ENCODE results near the gene CORO6. TPM values are rescaled to one million over a fixed set of nuclear protein-coding genes. Genes with fewer than 3 reads are reported as not detected.

Gene CORO6
- 10 to 100 TPM; 12.6 to 22.5 TPM for polyA plus RNA-seq

DNA sequence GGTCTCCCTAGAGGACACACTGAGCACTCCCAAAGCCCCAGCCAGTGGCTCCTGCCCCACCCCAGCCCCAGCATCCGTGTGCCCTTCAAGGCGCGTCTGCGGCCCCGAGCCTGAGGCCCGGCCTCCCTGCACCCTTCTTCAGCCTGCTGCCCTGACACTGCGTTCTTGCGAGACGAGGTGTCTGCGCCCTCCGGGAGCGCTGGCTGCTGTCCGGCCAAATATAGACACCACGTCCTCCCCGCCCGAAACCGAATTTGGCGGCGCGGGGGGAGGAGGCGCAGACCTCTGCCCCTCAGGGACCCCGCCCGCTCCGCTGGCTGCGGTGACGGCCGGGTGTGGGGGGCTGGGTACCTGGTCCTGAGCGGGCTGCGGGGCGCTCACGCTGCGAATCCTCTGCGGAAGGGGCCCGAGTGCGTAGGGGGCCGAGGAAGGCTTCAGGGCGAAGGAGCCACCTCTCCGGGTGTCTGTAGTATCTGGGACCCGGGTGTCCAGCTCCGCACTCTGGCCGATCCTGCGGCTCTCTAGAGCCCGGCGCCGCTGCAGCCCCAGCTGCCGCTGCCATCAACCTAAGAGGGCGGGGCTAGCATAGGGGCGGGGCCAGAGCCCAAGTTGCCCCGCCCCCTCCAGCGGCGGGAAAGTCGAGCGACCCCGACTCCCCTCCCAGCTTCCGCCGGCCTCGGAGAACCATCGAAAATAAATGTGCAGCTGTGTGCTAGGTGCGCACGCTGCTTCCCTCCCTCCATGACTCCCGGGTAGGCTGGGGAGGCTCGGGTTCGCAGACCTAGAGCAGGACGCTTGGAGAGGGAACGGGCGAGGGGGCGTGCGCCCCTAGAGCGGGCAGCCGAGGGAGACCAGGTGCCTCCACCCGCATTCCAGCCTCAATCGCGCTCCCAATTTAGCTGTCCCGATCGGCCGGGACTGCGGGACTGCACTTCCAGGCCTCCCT, at the start of gene CORO6:
Gene CORO6 (minus strand): TSS at position 576 of the 946 bp plus-strand sequence. CDS start 1,491 bp downstream, outside the sequence.
- WGBS, 2 donors: 5 to 11% methylated on average over 74 to 77 of the region's 77 CpGs
- Histone ChIP-seq H3K4me3 (ENCODE audit: low read depth in 1 of 2, low read length in 2 of 2) (peak within 1 kb of the TSS; percentile 46 to 57), H3K9me3 (ENCODE audit: control insufficient read depth in 2 of 2, insufficient read depth in 1 of 2, low read depth in 1 of 2, low read length in 1 of 2) (no peaks in the 10 kb centered on the region), H3K27ac (ENCODE audit: low read depth in 2 of 2, low read length in 1 of 2) (peak within 1 kb of the TSS; percentile 55 to 68), H3K4me1 (ENCODE audit: control insufficient read depth in 2 of 2, insufficient read depth in 2 of 2, low read length in 1 of 2) (peaks cover 9 to 10% of the 10 kb centered on the region in 2 donors), H3K36me3 (ENCODE audit: control insufficient read depth in 2 of 2, insufficient read depth in 2 of 2, low read length in 1 of 2) (no peaks in the 10 kb centered on the region), H3K27me3 (ENCODE audit: control insufficient read depth in 1 of 2, insufficient read depth in 2 of 2, low read length in 2 of 2) (no peaks in the 10 kb centered on the region)

GRCh38 chr17:29671661-29672060, 48.9 kb upstream of the CORO6 start:
- H3K36me3 ChIP-seq (ENCODE audit: control insufficient read depth in 2 of 2, insufficient read depth in 2 of 2, low read length in 1 of 2): peaks cover 2 to 6% of the 10 kb centered on the region in 2 donors

DNA sequence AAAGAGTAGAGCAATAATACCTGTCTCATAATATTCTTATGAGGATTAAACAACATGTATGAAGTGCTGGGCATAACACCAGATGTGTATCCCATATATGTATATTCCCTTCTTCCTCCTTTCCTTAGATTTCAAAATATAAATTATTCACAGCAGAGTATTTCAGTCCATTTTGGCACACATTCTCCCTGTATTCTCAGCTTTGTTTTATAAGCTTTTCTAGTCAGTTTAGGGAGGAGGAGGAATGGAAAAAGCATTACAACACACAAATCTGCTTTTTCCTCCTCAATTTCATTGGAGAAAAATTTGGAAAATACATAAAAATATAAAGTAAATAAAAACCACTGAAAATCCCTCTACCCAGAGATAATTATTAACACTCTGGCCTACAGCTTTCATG, 46.6 kb upstream of the CORO6 start:
- H3K36me3 ChIP-seq (ENCODE audit: control insufficient read depth in 2 of 2, insufficient read depth in 2 of 2, low read length in 1 of 2): peaks cover 2 to 6% of the 10 kb centered on the region in 2 donors
- no peaks in the 10 kb centered on the region for H3K27me3 ChIP-seq (ENCODE audit: control insufficient read depth in 1 of 2, insufficient read depth in 2 of 2, low read length in 2 of 2)
- H3K4me3 ChIP-seq (ENCODE audit: low read depth in 1 of 2, low read length in 2 of 2): no peak overlapping the region
- H3K4me1 ChIP-seq (ENCODE audit: control insufficient read depth in 2 of 2, insufficient read depth in 2 of 2, low read length in 1 of 2): no peaks in the 10 kb centered on the region
- H3K9me3 ChIP-seq (ENCODE audit: control insufficient read depth in 2 of 2, insufficient read depth in 1 of 2, low read depth in 1 of 2, low read length in 1 of 2): no peaks in the 10 kb centered on the region
- no peak overlapping the region for H3K27ac ChIP-seq (ENCODE audit: low read depth in 2 of 2, low read length in 1 of 2)

More at GRCh38 chr17:29671661-29672060, 48.9 kb upstream of the CORO6 start:
- H3K4me1 ChIP-seq (ENCODE audit: control insufficient read depth in 2 of 2, insufficient read depth in 2 of 2, low read length in 1 of 2): no peaks in the 10 kb centered on the region
- no peak overlapping the region for H3K27ac ChIP-seq (ENCODE audit: low read depth in 2 of 2, low read length in 1 of 2)
- no peaks in the 10 kb centered on the region for H3K27me3 ChIP-seq (ENCODE audit: control insufficient read depth in 1 of 2, insufficient read depth in 2 of 2, low read length in 2 of 2)
- H3K9me3 ChIP-seq (ENCODE audit: control insufficient read depth in 2 of 2, insufficient read depth in 1 of 2, low read depth in 1 of 2, low read length in 1 of 2): no peaks in the 10 kb centered on the region
- H3K4me3 ChIP-seq (ENCODE audit: low read depth in 1 of 2, low read length in 2 of 2): no peak overlapping the region
- 89 to 90% methylated on average over 5 of the region's 5 CpGs for whole genome bisulfite sequencing, 2 donors

DNA sequence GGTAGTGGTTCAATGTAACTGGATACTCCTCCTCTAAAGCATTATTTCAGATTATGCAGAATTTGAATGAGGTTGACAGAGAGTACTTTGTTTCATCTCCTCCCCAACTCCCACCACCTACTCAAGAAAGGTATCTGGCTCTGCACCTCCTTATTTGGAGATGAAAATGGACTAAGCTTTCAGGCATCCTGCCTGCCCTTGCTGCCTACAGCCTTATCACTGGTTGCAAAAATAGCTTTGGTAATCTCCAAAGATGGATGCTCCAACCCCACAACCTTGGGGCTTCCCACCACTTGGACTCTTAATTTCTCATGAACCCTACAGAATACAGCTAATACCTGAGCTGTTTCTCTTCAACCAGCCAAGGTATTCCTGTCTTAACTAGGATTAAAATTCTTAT, 45.3 kb upstream of the CORO6 start:
- no peaks in the 10 kb centered on the region for H3K27me3 ChIP-seq (ENCODE audit: control insufficient read depth in 1 of 2, insufficient read depth in 2 of 2, low read length in 2 of 2)
- no peak overlapping the region for H3K27ac ChIP-seq (ENCODE audit: low read depth in 2 of 2, low read length in 1 of 2)
- no peaks in the 10 kb centered on the region for H3K4me1 ChIP-seq (ENCODE audit: control insufficient read depth in 2 of 2, insufficient read depth in 2 of 2, low read length in 1 of 2)
- H3K9me3 ChIP-seq (ENCODE audit: control insufficient read depth in 2 of 2, insufficient read depth in 1 of 2, low read depth in 1 of 2, low read length in 1 of 2): no peaks in the 10 kb centered on the region
- no peak overlapping the region for H3K4me3 ChIP-seq (ENCODE audit: low read depth in 1 of 2, low read length in 2 of 2)
- H3K36me3 ChIP-seq (ENCODE audit: control insufficient read depth in 2 of 2, insufficient read depth in 2 of 2, low read length in 1 of 2): peaks cover 4 to 6% of the 10 kb centered on the region in 2 donors

DNA sequence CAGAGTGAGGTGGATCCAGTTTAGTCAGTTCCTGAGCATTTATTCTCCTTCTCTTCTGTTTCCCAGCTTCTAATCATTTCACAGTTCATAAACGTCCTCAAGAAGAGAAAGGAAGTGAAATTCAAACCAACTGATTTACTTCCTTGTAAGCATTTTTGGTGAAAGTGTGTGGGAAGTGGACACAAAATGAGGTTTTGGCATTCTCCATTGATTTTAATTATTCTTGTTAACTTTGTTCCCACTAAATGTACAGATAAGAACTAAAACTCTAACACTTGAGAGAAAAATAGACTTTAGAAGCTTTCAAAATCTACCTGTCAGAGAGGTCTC, 42.7 kb upstream of the CORO6 start:
- Histone ChIP-seq H3K4me1 (ENCODE audit: control insufficient read depth in 2 of 2, insufficient read depth in 2 of 2, low read length in 1 of 2) (no peaks in the 10 kb centered on the region), H3K27ac (ENCODE audit: low read depth in 2 of 2, low read length in 1 of 2) (peak overlapping the region in 1 of 2 donors; percentile 36), H3K4me3 (ENCODE audit: low read depth in 1 of 2, low read length in 2 of 2) (no peak overlapping the region), H3K9me3 (ENCODE audit: control insufficient read depth in 2 of 2, insufficient read depth in 1 of 2, low read depth in 1 of 2, low read length in 1 of 2) (no peaks in the 10 kb centered on the region), H3K36me3 (ENCODE audit: control insufficient read depth in 2 of 2, insufficient read depth in 2 of 2, low read length in 1 of 2) (peaks cover 0 to 2% of the 10 kb centered on the region in 2 donors), H3K27me3 (ENCODE audit: control insufficient read depth in 1 of 2, insufficient read depth in 2 of 2, low read length in 2 of 2) (no peaks in the 10 kb centered on the region)
- 15 to 17% methylated on average over 1 of the region's 1 CpG for WGBS, 2 donors

DNA sequence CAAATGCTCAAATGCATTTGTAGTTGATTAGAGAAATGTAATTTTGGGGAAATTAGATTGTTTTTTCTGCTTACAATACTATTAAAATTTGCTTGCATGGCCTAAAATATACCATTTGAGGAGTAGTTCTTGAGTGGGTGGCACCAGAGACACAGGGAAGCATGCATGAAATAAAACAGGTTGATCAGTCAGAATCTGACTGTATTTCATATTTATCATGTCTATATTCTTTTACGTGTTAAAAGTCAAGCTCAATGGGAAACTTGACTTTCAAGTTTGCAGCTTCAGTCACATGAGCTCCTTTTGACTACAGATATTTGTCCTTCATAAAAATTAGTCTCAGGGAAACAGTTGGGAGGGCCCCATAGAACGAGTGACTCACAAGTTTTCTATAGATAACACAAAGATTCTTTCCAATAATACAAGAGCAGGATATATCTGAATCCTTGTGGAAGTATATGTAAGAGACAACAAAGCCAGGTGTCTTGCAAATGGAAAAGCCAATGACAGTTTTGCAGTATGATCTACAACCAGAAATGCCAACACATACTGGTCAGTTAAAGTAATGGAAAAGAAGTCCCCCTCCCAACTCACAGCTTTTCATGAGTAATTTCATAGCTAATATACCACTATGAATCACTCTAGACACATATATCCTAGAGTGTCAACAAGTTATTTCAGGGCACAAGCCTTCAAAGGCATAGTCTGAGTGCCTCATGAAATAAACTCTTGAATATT, 42.2 kb upstream of the CORO6 start:
- WGBS, 2 donors: 32 to 34% methylated on average over 2 of the region's 2 CpGs

DNA sequence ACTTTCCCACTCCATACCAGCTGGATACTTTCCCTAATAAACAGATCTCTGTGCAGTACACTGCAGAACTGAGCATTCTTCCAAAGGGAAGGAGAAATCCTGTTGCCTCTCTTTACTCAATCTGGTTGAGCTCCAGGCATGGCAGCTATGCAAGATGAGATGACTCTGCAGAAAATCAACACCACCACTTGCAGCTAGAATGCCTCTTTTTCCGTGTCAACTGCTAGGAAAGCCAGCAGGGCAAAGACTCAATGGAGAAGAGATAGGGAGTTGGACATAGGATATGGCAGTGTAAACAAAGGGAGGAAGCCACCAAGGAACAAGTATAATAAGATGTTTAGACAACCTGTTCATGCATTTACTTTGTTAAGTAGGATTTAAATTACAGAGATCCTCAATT, 40.4 kb upstream of the CORO6 start:
- Histone ChIP-seq H3K27ac (ENCODE audit: low read depth in 2 of 2, low read length in 1 of 2) (no peak overlapping the region), H3K36me3 (ENCODE audit: control insufficient read depth in 2 of 2, insufficient read depth in 2 of 2, low read length in 1 of 2) (peaks cover 0 to 2% of the 10 kb centered on the region in 2 donors), H3K4me1 (ENCODE audit: control insufficient read depth in 2 of 2, insufficient read depth in 2 of 2, low read length in 1 of 2) (no peaks in the 10 kb centered on the region), H3K4me3 (ENCODE audit: low read depth in 1 of 2, low read length in 2 of 2) (no peak overlapping the region), H3K9me3 (ENCODE audit: control insufficient read depth in 2 of 2, insufficient read depth in 1 of 2, low read depth in 1 of 2, low read length in 1 of 2) (no peaks in the 10 kb centered on the region), H3K27me3 (ENCODE audit: control insufficient read depth in 1 of 2, insufficient read depth in 2 of 2, low read length in 2 of 2) (no peaks in the 10 kb centered on the region)
- WGBS, 2 donors: 61 to 64% methylated on average over 1 of the region's 1 CpG

More for the DNA sequence above, 42.2 kb upstream of the CORO6 start:
- Histone ChIP-seq H3K4me1 (ENCODE audit: control insufficient read depth in 2 of 2, insufficient read depth in 2 of 2, low read length in 1 of 2) (no peaks in the 10 kb centered on the region), H3K36me3 (ENCODE audit: control insufficient read depth in 2 of 2, insufficient read depth in 2 of 2, low read length in 1 of 2) (peaks cover 0 to 2% of the 10 kb centered on the region in 2 donors), H3K27ac (ENCODE audit: low read depth in 2 of 2, low read length in 1 of 2) (peak overlapping the region in 1 of 2 donors; percentile 36), H3K9me3 (ENCODE audit: control insufficient read depth in 2 of 2, insufficient read depth in 1 of 2, low read depth in 1 of 2, low read length in 1 of 2) (no peaks in the 10 kb centered on the region), H3K27me3 (ENCODE audit: control insufficient read depth in 1 of 2, insufficient read depth in 2 of 2, low read length in 2 of 2) (no peaks in the 10 kb centered on the region), H3K4me3 (ENCODE audit: low read depth in 1 of 2, low read length in 2 of 2) (no peak overlapping the region)

GRCh38 chr17:29661213-29661612, 38.5 kb upstream of the CORO6 start:
- H3K27me3 ChIP-seq (ENCODE audit: control insufficient read depth in 1 of 2, insufficient read depth in 2 of 2, low read length in 2 of 2): no peaks in the 10 kb centered on the region
- H3K36me3 ChIP-seq (ENCODE audit: control insufficient read depth in 2 of 2, insufficient read depth in 2 of 2, low read length in 1 of 2): peaks cover 0 to 2% of the 10 kb centered on the region in 2 donors
- H3K9me3 ChIP-seq (ENCODE audit: control insufficient read depth in 2 of 2, insufficient read depth in 1 of 2, low read depth in 1 of 2, low read length in 1 of 2): no peaks in the 10 kb centered on the region
- WGBS, 2 donors: 63 to 83% methylated on average over 2 of the region's 2 CpGs
- H3K27ac ChIP-seq (ENCODE audit: low read depth in 2 of 2, low read length in 1 of 2): no peak overlapping the region
- H3K4me3 ChIP-seq (ENCODE audit: low read depth in 1 of 2, low read length in 2 of 2): no peak overlapping the region
- H3K4me1 ChIP-seq (ENCODE audit: control insufficient read depth in 2 of 2, insufficient read depth in 2 of 2, low read length in 1 of 2): no peaks in the 10 kb centered on the region

- WGBS, 2 donors: 83 to 85% methylated on average over 2 of the region's 2 CpGs
- Histone ChIP-seq H3K27me3 (ENCODE audit: control insufficient read depth in 1 of 2, insufficient read depth in 2 of 2, low read length in 2 of 2) (no peaks in the 10 kb centered on the region), H3K36me3 (ENCODE audit: control insufficient read depth in 2 of 2, insufficient read depth in 2 of 2, low read length in 1 of 2) (peaks cover 0 to 2% of the 10 kb centered on the region in 2 donors), H3K27ac (ENCODE audit: low read depth in 2 of 2, low read length in 1 of 2) (no peak overlapping the region), H3K4me3 (ENCODE audit: low read depth in 1 of 2, low read length in 2 of 2) (no peak overlapping the region), H3K4me1 (ENCODE audit: control insufficient read depth in 2 of 2, insufficient read depth in 2 of 2, low read length in 1 of 2) (no peaks in the 10 kb centered on the region), H3K9me3 (ENCODE audit: control insufficient read depth in 2 of 2, insufficient read depth in 1 of 2, low read depth in 1 of 2, low read length in 1 of 2) (no peaks in the 10 kb centered on the region)
Observed at GRCh38 chr17:29659155-29659554, 36.4 kb upstream of the CORO6 start.

Measured in esophagus (tissue), 2 donors.